Endothelial cell of umbilical vein (primary cell): ENCODE data around the gene FHIT. TPM values are rescaled to one million over a fixed set of nuclear protein-coding genes. Genes with fewer than 3 reads are reported as not detected.

Experiments used
- BruUV-seq: library from RNA; stranded (reverse); fragments of 400-500 nt; replicated peaks from 2 replicates; lab custom pipeline; 2021; lab: Mats Ljungman, UMichigan
- CTCF ChIA-PET: fragments of 300-600, 350-600 bp; sonication (Branson Sonifier 250); formaldehyde crosslinking; loops from one replicate; lab custom pipeline; 2021; ENCODE audit warnings: antibody characterized with exemption, inconsistent platforms; lab: Charles Lee
- POLR2A ChIA-PET: fragments of 300-600, 350-600 bp; sonication (Branson Sonifier 250); formaldehyde crosslinking; loops from one replicate; lab custom pipeline; 2021; ENCODE audit warnings: antibody characterized with exemption, inconsistent platforms; lab: Charles Lee
- DNase-seq: peaks from one replicate; pipeline ENCODE4 v3.0.0-alpha.2; 2011; ENCODE audit warnings: low read depth, low spot score
- FAIRE-seq: peaks from 2 replicates; lab custom pipeline; 2011; peaks lifted over from hg19 to GRCh38; lab: Jason Lieb, UNC
- H2AFZ ChIP-seq: 2 replicates; pipeline ENCODE4 v1.6.0; 2012; ENCODE audit warnings: low read depth, low read length, control low read depth, inconsistent platforms
- H3K27ac ChIP-seq: 2 replicates; pipeline ENCODE4 v1.5.1; 2011; ENCODE audit warnings: low read depth, mild to moderate bottlenecking, control low read depth, low read length, moderate library complexity; ENCODE audit not compliant: insufficient read depth
- H3K27me3 ChIP-seq, 2 experiments: 2 replicates each; pipeline versions ENCODE4 v1.6.0 to v1.6.1; 2011; ENCODE audit warnings: low read length in 2 of 2, mixed read lengths in 1 of 2; ENCODE audit not compliant: control insufficient read depth in 2 of 2, insufficient read depth in 2 of 2
- H3K36me3 ChIP-seq, 2 experiments: 2 replicates in 1 of 2; 3 replicates in 1 of 2; pipeline ENCODE4 v1.5.1; 2011; ENCODE audit warnings: low read length in 2 of 2, mild to moderate bottlenecking in 1 of 2, moderate library complexity in 1 of 2; ENCODE audit not compliant: control insufficient read depth in 2 of 2, insufficient read depth in 2 of 2; ENCODE audit errors: extremely low read depth in 1 of 2
- H3K4me1 ChIP-seq: 3 replicates; pipeline ENCODE4 v1.5.1; 2011; ENCODE audit warnings: mild to moderate bottlenecking, low read length; ENCODE audit not compliant: control insufficient read depth, insufficient read depth; ENCODE audit errors: extremely low read depth
- H3K4me2 ChIP-seq: 2 replicates; pipeline ENCODE4 v1.6.1; 2011; ENCODE audit warnings: low read length, control low read depth, mixed read lengths; ENCODE audit not compliant: insufficient read depth
- H3K4me3 ChIP-seq, 3 experiments: fragments of 200-600 bp in 1 of 3; sonication (generic), shearing (Covaris generic) in 1 of 3; replicated peaks in 1 of 3; 2 replicates each; pipeline ENCODE4 v1.5.1; 2011 to 2016; ENCODE audit warnings: control low read depth in 3 of 3, low read length in 3 of 3, mild to moderate bottlenecking in 2 of 3, inconsistent platforms in 1 of 3, low read depth in 1 of 3, moderate library complexity in 1 of 3; ENCODE audit not compliant: insufficient read depth in 1 of 3
- H3K79me2 ChIP-seq: 2 replicates; pipeline ENCODE4 v1.6.0; 2012; ENCODE audit warnings: low read length, inconsistent platforms; ENCODE audit not compliant: control insufficient read depth, insufficient read depth
- H3K9ac ChIP-seq: replicated peaks from 2 replicates; pipeline ENCODE3; 2011; ENCODE audit warnings: low read length, control low read depth; ENCODE audit not compliant: insufficient read depth; ENCODE audit errors: extremely low read depth
- H3K9me1 ChIP-seq: replicated peaks from 3 replicates; pipeline ENCODE4 v1.6.0; 2011; ENCODE audit warnings: mild to moderate bottlenecking, low read length; ENCODE audit not compliant: control insufficient read depth, insufficient read depth; ENCODE audit errors: extremely low read depth
- H3K9me3 ChIP-seq: replicated peaks from 2 replicates; pipeline ENCODE4 v1.5.1; 2012; ENCODE audit warnings: low read length, inconsistent platforms; ENCODE audit not compliant: control insufficient read depth, insufficient read depth
- H4K20me1 ChIP-seq: replicated peaks from 2 replicates; pipeline ENCODE3; 2011; ENCODE audit warnings: mild to moderate bottlenecking, low read length; ENCODE audit not compliant: control insufficient read depth, insufficient read depth; ENCODE audit errors: extremely low read depth
- EZH2 ChIP-seq: IDR thresholded peaks from 2 replicates; pipeline ENCODE4 v1.6.1; 2012; ENCODE audit warnings: borderline replicate concordance, low read depth, mild to moderate bottlenecking, moderate library complexity, low read length, inconsistent platforms; ENCODE audit not compliant: severe bottlenecking
- FOS ChIP-seq: IDR thresholded peaks from 2 replicates; pipeline ENCODE4 v1.6.1; 2011; ENCODE audit warnings: mild to moderate bottlenecking, low read length, moderate library complexity, borderline replicate concordance; ENCODE audit not compliant: insufficient read depth
- GATA2 ChIP-seq: IDR thresholded peaks from 2 replicates; pipeline ENCODE4 v1.7.0; 2011; ENCODE audit warnings: low read depth, mild to moderate bottlenecking, moderate library complexity, mixed read lengths, low read length; ENCODE audit not compliant: insufficient read length, insufficient read depth
- JUN ChIP-seq: IDR thresholded peaks from 2 replicates; pipeline ENCODE4 v1.6.1; 2011; ENCODE audit warnings: borderline replicate concordance, low read depth; ENCODE audit not compliant: insufficient read length, insufficient read depth
- MYC ChIP-seq: IDR thresholded peaks from one replicate; pipeline ENCODE4 v1.6.1; 2011; ENCODE audit warnings: mild to moderate bottlenecking, low read depth, low read length
- POLR2A ChIP-seq: IDR thresholded peaks from 2 replicates; pipeline ENCODE4 v1.6.1; 2012; ENCODE audit warnings: low read depth, mild to moderate bottlenecking, control low read depth, low read length
- POLR2AphosphoS5 ChIP-seq: IDR thresholded peaks from 2 replicates; pipeline ENCODE4 v1.6.1; 2012; ENCODE audit warnings: low read depth, mild to moderate bottlenecking, control low read depth, low read length, moderate library complexity; ENCODE audit not compliant: insufficient read depth
- dilution Hi-C: fragments of 300-500 bp; cut with MboI; formaldehyde crosslinking; loops from one replicate; pipeline ENCODE4 v1.15.0; 2019; ENCODE audit warnings: low sequenced_read_pairs; ENCODE audit not compliant: extremely low pct_ligation_motif_present
- intact Hi-C: fragments of 100-400 bp; cut with micrococcal nuclease; formaldehyde crosslinking; loops from one replicate; pipeline ENCODE4 v1.10.0; 2022
- polyA plus RNA-seq, 4 experiments: library from polyadenylated mRNA; depleted of rRNA in 3 of 4; stranded (reverse) in 3 of 4; unstranded in 1 of 4; fragments of >200 nt; gene quantifications; 2 replicates each; pipeline versions ENCODE4 v1.2.1 to v1.2.3, GENCODE V29; 2011 to 2012; ENCODE audit warnings: missing spikeins in 1 of 4
- total RNA-seq: library from RNA; stranded (reverse); gene quantifications from 2 replicates; pipeline ENCODE4 v1.2.3, GENCODE V29; 2021
- TF ChIP-seq, protein P1 (sequence below), 2 donors: IDR thresholded peaks; 1 replicate in 1 of 2; 2 replicates in 1 of 2; pipeline ENCODE4 v1.5.1; 2011; ENCODE audit warnings: low read length in 2 of 2, mild to moderate bottlenecking in 2 of 2, moderate library complexity in 2 of 2, control low read depth in 1 of 2, inconsistent platforms in 1 of 2, low read depth in 1 of 2; ENCODE audit not compliant: insufficient read depth in 1 of 2; ENCODE audit errors: extremely low read depth in 1 of 2
- TF ChIP-seq, protein P2 (sequence below): IDR thresholded peaks from 2 replicates; pipeline ENCODE4 v1.6.1; 2011; ENCODE audit not compliant: insufficient read depth, insufficient read length

Gene FHIT
- total and polyA plus RNA-seq, 2 donors (not counting 3 experiments of a cell fraction or from before 2014, with no cell fraction given) = 0.47 to 2.2 TPM

DNA sequence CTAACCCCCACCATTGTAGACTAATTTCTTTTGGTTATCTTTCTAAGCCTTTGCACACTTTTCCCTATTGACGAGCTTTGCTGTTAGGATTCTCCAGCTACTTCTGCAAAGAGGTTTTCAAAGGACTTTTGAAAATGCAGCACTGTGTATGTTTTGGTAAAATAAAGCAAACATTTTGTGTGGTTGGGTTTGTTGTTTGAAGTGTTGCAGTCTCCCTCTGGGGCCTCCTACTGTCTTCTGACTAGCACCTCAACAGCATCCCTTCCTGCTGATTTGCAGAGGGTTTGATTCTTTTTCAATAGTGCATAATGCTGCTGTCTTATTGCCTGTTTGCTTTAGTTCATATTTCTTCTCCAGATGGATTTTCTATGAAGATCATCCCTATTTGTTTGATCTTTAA is 1426.4 kb downstream of the FHIT start:
- dilution Hi-C loops (no loop called here), intact Hi-C loops (no loop called here)
- no peaks in the 10 kb centered on the region for H3K9me1 ChIP-seq
- ChIA-PET CTCF (no interaction called here), POLR2A (no interaction called here)
- no peaks in the 10 kb centered on the region for H3K27me3 ChIP-seq
- H3K4me2 ChIP-seq = no peak overlapping the region
- H3K4me1 ChIP-seq = no peaks in the 10 kb centered on the region
- no peak overlapping the region for H2AFZ ChIP-seq
- no peak overlapping the region for H3K9ac ChIP-seq
- BruUV-seq = no TSS peak
- DNase-seq (no peak), FAIRE-seq (no peak)
- H3K9me3 ChIP-seq = no peaks in the 10 kb centered on the region
- H4K20me1 ChIP-seq = no peaks in the 10 kb centered on the region
- TF ChIP-seq GATA2 (no peak), POLR2A (no peak), JUN (no peak), EZH2 (no peak), POLR2AphosphoS5 (no peak)
- TF ChIP-seq, protein P1, sequence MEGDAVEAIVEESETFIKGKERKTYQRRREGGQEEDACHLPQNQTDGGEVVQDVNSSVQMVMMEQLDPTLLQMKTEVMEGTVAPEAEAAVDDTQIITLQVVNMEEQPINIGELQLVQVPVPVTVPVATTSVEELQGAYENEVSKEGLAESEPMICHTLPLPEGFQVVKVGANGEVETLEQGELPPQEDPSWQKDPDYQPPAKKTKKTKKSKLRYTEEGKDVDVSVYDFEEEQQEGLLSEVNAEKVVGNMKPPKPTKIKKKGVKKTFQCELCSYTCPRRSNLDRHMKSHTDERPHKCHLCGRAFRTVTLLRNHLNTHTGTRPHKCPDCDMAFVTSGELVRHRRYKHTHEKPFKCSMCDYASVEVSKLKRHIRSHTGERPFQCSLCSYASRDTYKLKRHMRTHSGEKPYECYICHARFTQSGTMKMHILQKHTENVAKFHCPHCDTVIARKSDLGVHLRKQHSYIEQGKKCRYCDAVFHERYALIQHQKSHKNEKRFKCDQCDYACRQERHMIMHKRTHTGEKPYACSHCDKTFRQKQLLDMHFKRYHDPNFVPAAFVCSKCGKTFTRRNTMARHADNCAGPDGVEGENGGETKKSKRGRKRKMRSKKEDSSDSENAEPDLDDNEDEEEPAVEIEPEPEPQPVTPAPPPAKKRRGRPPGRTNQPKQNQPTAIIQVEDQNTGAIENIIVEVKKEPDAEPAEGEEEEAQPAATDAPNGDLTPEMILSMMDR (IDR thresholded peaks at IDR 0.05; ENCODE audit: extremely low read depth in 1 of 2, insufficient read depth in 1 of 2, low read depth in 1 of 2, low read length in 2 of 2) = no peak
- H3K79me2 ChIP-seq = no peaks in the 10 kb centered on the region
- no peaks in the 10 kb centered on the region for H3K36me3 ChIP-seq
- H3K27ac ChIP-seq = no peak overlapping the region
- no peak overlapping the region for H3K4me3 ChIP-seq

DNA sequence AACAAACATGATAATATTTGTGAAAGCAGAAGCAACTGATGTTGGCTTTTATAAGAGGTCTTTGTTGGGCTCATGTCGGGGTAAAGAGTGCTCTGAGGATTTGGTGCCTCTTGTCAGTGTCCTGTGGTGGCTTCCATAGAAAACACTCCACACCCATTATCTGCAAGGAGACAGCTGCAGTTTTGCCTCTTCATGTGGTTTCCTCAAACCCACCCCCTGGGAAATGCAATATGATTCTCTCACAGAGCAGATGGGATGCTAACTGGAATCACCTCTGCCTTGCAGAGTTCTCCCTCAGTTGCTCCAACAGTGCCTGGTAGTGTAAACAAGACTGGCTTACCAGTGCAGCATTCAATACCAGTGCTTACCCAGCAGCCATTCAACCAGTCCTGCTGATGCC is 1430.0 kb downstream of the FHIT start:
- Histone ChIP-seq H3K27ac (no peak overlapping the region), H3K4me1 (no peaks in the 10 kb centered on the region), H3K9me1 (no peaks in the 10 kb centered on the region), H3K4me3 (no peak overlapping the region), H3K27me3 (no peaks in the 10 kb centered on the region), H3K9ac (no peak overlapping the region), H3K36me3 (no peaks in the 10 kb centered on the region), H3K9me3 (no peaks in the 10 kb centered on the region), H4K20me1 (no peaks in the 10 kb centered on the region), H2AFZ (no peak overlapping the region), H3K79me2 (no peaks in the 10 kb centered on the region), H3K4me2 (no peak overlapping the region)
- POLR2A ChIA-PET = no interaction called here
- no TSS peak for BruUV-seq
- dilution Hi-C loops = no loop called here
- DNase-seq = no peak
- CTCF ChIA-PET = no interaction called here
- FAIRE-seq = no peak
- no peak for TF ChIP-seq FOS
- TF ChIP-seq POLR2AphosphoS5 = no peak
- no peak for TF ChIP-seq MYC
- TF ChIP-seq, protein P1 (IDR thresholded peaks at IDR 0.05; ENCODE audit: extremely low read depth in 1 of 2, insufficient read depth in 1 of 2, low read depth in 1 of 2, low read length in 2 of 2) = no peak
- no peak for TF ChIP-seq EZH2
- TF ChIP-seq GATA2 = no peak
- TF ChIP-seq, protein P2, sequence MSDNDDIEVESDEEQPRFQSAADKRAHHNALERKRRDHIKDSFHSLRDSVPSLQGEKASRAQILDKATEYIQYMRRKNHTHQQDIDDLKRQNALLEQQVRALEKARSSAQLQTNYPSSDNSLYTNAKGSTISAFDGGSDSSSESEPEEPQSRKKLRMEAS = no peak
- no peak for TF ChIP-seq JUN
- TF ChIP-seq POLR2A = no peak
- intact Hi-C loops = no loop called here
